Activated CD8-positive, alpha-beta memory T cell treated with anti-CD3 and anti-CD28 coated beads for 48 hours (primary cell): ENCODE data around the gene ITGBL1.

Experiments used
- DNase-seq, 3 experiments: peaks; one replicate each; pipeline ENCODE4 v3.0.0-alpha.2; 2020; ENCODE audit warnings: low read depth in 2 of 3, low spot score in 2 of 3

The ITGBL1 gene

DNA sequence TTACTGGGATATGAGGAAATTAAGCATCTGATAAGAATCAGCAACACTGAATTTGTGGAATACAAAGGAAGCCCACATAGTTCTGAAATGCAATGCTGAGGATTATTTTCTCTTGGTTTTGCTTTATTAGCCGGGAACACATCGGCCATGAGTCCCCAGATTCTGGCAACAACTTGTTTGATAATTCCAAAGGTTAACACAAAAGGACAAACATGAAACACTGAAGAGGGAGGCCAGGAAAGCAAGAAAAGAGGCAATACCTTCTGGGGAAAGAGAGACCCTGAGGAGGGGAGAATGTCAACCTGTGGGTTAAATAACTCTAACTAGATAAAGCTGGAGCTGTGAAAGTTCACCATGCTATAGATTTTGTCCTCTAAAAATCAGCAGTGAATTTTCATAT is 285.9 kb downstream of the ITGBL1 start:
- no peak for DNase-seq

DNA sequence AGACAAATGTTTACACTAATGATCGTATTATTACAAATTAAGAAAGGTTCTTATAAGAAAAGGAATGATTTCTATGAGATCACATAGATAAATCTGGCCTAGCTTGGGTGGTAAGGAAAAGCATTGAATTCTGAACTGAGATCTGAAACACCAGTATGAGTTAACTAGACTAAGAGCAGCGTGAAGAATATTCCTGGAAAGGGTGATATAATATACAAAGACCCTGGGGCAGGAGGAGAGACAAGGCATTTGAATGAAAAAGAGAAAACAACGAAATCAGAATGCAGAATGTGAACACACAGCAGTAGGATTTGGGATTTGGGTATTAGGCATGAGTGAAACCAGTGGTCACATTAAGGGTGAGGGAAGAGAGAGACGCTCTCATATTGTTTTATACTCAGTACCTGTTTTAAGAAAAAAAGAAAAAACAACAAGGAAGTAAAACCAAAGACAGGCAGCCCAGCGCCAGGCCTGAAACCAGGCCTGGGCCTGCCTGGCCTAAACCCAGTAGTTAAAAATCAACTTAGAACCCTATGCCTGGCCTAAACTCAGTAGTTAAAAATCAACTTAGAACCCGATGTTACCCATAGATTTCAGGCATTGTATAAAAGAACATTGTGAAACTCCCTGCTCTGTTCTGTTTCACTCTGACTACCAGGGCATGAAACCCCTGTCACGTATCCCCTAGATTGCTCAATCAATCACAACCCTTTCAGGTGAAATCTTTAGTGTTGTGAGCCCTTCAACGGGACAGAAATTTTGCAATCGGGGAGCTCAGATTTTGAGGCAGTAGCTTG is 287.1 kb downstream of the ITGBL1 start:
- DNase-seq: no peak

DNA sequence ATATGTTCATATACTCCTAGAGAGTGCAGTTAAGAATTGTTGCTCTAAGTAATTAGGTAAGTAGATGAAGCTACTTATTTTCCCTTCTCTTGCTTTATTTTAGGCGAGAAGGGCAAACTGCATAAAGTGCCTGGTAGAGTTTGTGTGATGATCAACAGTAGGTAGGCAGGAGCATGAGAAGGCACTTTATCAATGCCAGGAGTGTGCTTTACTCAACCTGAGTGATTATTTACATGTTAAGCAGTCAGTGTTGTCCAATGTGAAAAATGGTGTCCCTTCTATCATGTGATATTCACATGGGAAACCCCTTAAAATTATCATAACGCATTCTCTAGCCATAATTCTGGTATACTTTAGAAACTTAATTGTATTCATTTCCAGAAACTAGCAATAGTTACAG is 294.0 kb downstream of the ITGBL1 start:
- DNase-seq: no peak

DNA sequence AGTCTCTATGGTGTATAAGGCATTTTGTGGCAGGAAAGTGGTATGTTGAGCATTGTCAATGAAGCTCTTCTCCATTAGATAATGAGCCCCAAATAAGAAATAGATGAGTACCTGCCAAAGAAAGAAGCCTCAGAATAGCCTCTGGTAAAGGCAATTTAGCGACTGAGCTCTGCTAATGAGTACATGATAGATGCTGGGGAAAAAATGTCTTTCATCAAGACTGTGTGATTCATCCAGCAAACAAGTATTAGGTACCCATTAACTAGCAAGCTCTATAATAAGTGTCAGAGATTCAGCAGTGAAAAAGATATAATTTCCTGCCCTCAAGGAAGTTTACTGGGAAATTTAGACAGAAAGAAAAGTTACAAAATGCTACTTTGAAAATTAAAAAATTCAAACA is 294.6 kb downstream of the ITGBL1 start:
- no peak for DNase-seq

DNA sequence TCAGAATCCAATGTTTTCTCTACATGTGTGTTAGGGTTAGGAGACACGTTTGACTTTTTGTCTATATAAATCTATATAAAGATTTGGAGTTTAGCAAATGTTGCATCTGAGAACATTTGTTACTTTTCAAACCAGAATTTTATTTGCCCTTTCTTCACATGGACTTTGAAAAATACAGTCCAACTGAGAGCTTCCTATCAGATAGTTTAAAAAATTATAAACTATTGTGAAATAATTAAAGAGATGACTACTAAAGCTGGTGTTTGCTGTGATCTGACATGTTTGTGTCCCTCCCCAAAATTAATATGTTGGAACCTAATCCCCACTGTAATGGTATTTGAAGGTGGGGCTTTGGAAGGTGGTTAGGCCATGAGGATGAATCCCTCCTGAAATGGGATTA is 297.1 kb downstream of the ITGBL1 start:
- no peak for DNase-seq

DNA sequence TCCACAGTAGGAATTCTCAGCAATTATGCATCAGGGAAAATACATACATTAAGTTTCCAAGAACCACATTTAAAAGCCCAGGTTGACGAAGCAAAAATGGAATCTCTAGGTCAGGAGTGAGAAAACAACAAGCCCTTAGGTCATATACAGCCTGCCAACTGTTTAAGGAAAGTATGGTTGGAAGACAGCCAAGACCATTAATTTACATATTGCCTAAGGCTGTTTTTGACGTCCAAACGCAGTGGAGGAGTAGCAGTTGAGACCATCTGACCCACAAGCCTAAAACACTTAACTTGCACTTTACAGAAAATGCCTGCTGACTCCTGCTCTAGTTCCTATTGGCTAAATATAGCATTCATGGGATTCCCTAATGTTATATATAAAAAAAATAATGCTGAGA is 299.0 kb downstream of the ITGBL1 start:
- DNase-seq: no peak

DNA sequence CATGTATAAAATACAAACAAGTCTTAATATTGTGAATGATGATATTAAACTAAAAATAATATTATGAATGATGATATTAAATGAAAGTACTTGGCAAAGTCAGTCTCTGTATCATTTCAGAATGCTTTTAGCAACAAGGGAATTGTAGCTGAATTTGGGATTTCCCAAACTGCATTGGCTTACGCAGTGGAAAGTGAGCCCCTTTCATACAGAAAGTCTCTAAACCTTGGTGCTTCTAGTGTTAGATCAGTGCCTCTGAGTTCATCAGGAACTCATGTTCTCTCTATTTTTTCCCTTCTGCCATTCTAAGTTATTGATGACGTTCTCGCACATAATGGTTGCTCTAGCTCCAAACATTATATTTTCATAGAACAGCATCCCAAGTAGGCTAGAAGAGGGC is 300.0 kb downstream of the ITGBL1 start:
- DNase-seq: no peak

DNA sequence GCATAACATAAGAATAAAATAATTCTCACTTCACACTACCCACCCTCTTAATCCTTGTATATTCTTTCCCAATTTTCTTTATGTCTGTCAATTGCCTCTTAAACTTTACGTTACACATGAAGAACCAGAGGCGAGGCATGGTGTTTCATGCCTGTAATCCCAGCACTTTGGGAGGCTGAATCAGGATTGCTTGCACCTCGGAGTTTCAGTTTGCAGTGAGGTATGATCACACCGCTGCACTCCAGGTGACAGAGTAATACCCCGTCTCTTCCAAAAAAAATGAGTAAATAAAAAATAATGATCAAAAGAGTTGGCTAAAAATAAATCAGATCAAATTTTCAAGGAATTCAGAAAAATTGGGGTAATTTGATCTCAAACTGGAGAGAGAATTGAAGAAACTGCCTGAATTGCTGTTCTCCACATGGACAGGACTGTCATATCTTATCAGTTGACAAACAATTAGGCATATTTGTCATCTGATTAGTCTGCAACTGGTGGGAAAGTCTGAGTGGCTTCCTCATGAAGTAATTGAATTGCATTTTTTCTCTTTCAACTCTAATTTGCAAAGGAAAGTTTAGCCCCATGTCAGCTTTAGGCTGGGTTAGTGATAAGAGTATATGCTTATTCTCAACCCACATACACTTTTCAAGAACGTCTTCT is 302.9 kb downstream of the ITGBL1 start:
- DNase-seq: no peak

DNA sequence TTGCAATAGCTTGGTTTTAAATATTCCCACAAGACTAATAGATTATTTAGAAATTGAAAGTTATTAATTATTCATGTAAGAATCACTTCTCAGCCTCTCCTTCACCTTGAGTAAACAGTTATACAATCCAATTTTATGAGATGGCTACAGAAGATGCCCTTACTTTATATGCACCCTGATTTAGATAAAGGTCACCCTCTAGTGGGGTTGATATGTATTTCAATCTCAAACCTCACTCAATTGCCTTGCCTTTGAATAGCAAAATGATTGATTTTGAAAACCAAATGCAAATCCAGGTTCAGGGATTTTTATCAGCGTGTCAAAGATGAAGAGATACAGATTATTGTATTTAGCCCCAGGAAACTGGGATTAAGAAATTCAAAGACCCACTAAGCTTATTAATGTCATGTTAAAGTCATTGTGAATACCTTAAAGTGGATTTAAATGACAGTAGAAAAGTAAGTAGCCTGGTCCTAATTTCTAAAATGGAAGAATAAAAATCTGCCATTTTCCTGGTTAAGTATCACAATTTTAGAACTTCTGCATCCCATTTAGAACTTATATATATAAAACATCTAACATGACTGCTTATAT is 305.1 kb downstream of the ITGBL1 start:
- DNase-seq: no peak

DNA sequence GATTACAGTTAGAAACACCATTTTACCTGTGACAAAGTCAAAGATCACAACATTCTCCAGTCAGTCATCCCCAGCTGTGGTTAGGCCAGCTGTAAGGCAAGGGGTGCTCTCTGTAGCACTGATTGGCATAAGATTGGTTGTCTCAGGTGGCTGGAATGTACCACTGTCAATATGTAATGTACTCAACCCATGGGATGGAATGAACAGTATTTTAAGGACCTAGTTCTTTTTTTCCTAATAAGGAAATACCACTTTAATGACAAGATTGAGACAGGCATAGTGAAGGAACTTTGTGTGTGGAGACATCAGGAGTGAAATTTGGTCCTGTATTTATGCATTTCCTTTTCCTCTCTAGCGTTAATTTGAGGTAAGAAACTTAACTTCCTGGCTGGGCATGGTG is 310.7 kb downstream of the ITGBL1 start:
- no peak for DNase-seq
